Liver (tissue), 9 donors: Measurements from ENCODE around the gene NFKBIB. TPM values are rescaled to one million over a fixed set of nuclear protein-coding genes. Genes with fewer than 3 reads are reported as not detected.

ENCODE experiments used
- DNase-seq: peaks from one replicate; pipeline ENCODE4 v3.0.0-alpha.2; 2017; ENCODE audit warnings: low spot score
- H3K27ac ChIP-seq, 2 donors: one replicate each; pipeline ENCODE4 v1.7.0; 2013; ENCODE audit warnings: inconsistent platforms in 2 of 2, low read length in 2 of 2, control low read depth in 1 of 2, low read depth in 1 of 2, mild to moderate bottlenecking in 1 of 2
- H3K27me3 ChIP-seq, 4 donors: one replicate each; pipeline versions ENCODE4 v1.6.1 to v1.7.0; 2013; ENCODE audit warnings: low read length in 3 of 4, inconsistent platforms in 1 of 4, mild to moderate bottlenecking in 1 of 4, moderate library complexity in 1 of 4; ENCODE audit not compliant: control insufficient read depth in 4 of 4, insufficient read depth in 4 of 4
- H3K36me3 ChIP-seq, 4 donors: one replicate each; pipeline versions ENCODE4 v1.6.1 to v1.7.0; 2013; ENCODE audit warnings: low read length in 3 of 4, mild to moderate bottlenecking in 3 of 4, low read depth in 1 of 4, moderate library complexity in 1 of 4; ENCODE audit not compliant: control insufficient read depth in 4 of 4, insufficient read depth in 3 of 4
- H3K4me1 ChIP-seq, 4 donors: one replicate each; pipeline versions ENCODE4 v1.6.1 to v1.7.0; 2013; ENCODE audit warnings: low read length in 3 of 4, mild to moderate bottlenecking in 3 of 4, moderate library complexity in 1 of 4; ENCODE audit not compliant: control insufficient read depth in 4 of 4, insufficient read depth in 4 of 4
- H3K4me3 ChIP-seq, 3 donors: one replicate each; pipeline versions ENCODE4 v1.6.1 to v1.7.0; 2013; ENCODE audit warnings: low read length in 3 of 3, control low read depth in 1 of 3, low read depth in 1 of 3, mild to moderate bottlenecking in 1 of 3
- H3K9ac ChIP-seq, 2 donors: one replicate each; pipeline ENCODE4 v1.7.0; 2013; ENCODE audit warnings: low read length in 2 of 2, mild to moderate bottlenecking in 2 of 2, moderate library complexity in 2 of 2, control low read depth in 1 of 2, low read depth in 1 of 2
- H3K9me3 ChIP-seq, 4 donors: one replicate each; pipeline versions ENCODE4 v1.6.1 to v1.7.0; 2013; ENCODE audit warnings: low read length in 3 of 4; ENCODE audit not compliant: control insufficient read depth in 4 of 4
- ATF3 ChIP-seq: IDR thresholded peaks from 2 replicates; pipeline ENCODE4 v1.6.1; 2016; ENCODE audit warnings: antibody characterized with exemption
- CTCF ChIP-seq: fragments of 150-350 bp; IDR thresholded peaks from 2 replicates; pipeline ENCODE4 v1.5.1; 2017; ENCODE audit warnings: improper control_type of control experiment, low read depth, low read length; ENCODE audit not compliant: missing input control
- EGR1 ChIP-seq, 2 donors: IDR thresholded peaks; 2 replicates each; pipeline ENCODE4 v1.6.1; 2016 to 2018; ENCODE audit warnings: antibody characterized with exemption in 2 of 2, low read depth in 2 of 2
- FOXA1 ChIP-seq: IDR thresholded peaks from 2 replicates; pipeline ENCODE4 v1.6.1; 2016; ENCODE audit warnings: antibody characterized with exemption
- FOXA2 ChIP-seq: IDR thresholded peaks from 2 replicates; pipeline ENCODE4 v1.6.1; 2016; ENCODE audit warnings: antibody characterized with exemption
- GABPA ChIP-seq, 2 donors: IDR thresholded peaks in 1 of 2; conservative IDR thresholded peaks in 1 of 2; 2 replicates each; pipeline ENCODE4 v1.6.1; 2016; ENCODE audit warnings: antibody characterized with exemption in 2 of 2, mild to moderate bottlenecking in 1 of 2, moderate library complexity in 1 of 2
- HNF4A ChIP-seq, 2 donors: conservative IDR thresholded peaks; 2 replicates each; pipeline ENCODE4 v1.6.1; 2016; ENCODE audit warnings: antibody characterized with exemption in 2 of 2, mild to moderate bottlenecking in 2 of 2
- HNF4G ChIP-seq: IDR thresholded peaks from 2 replicates; pipeline ENCODE4 v1.6.1; 2016; ENCODE audit warnings: antibody characterized with exemption
- JUND ChIP-seq, 2 donors: IDR thresholded peaks; 2 replicates each; pipeline ENCODE4 v1.6.1; 2016; ENCODE audit warnings: antibody characterized with exemption in 2 of 2
- NR2F2 ChIP-seq: IDR thresholded peaks from 2 replicates; pipeline ENCODE4 v1.6.1; 2016; ENCODE audit warnings: antibody characterized with exemption
- RAD21 ChIP-seq, 2 donors: IDR thresholded peaks; 2 replicates each; pipeline ENCODE4 v1.6.1; 2016; ENCODE audit warnings: antibody characterized with exemption in 2 of 2, mild to moderate bottlenecking in 2 of 2
- RXRA ChIP-seq, 2 donors: IDR thresholded peaks; 2 replicates each; pipeline ENCODE4 v1.6.1; 2017 to 2018; ENCODE audit warnings: antibody characterized with exemption in 2 of 2, mild to moderate bottlenecking in 1 of 2
- SP1 ChIP-seq: IDR thresholded peaks from 2 replicates; pipeline ENCODE4 v1.6.1; 2018; ENCODE audit warnings: antibody characterized with exemption, mild to moderate bottlenecking
- TAF1 ChIP-seq: conservative IDR thresholded peaks from 2 replicates; pipeline ENCODE4 v1.6.1; 2016; ENCODE audit warnings: antibody characterized with exemption, mild to moderate bottlenecking
- YY1 ChIP-seq: IDR thresholded peaks from 2 replicates; pipeline ENCODE4 v1.6.1; 2016; ENCODE audit warnings: antibody characterized with exemption, mild to moderate bottlenecking
- WGBS: extraction: QIAGEN DNeasy Blood & Tissue Kit; methylation state at CpG from one replicate; pipeline ENCODE4 v1.1.7; 2013; 5-methylcytosine and 5-hydroxymethylcytosine counted together
- polyA plus RNA-seq, 2 donors: library from polyadenylated mRNA; stranded (reverse) in 1 of 2; unstranded in 1 of 2; fragments of 200-250 nt in 1 of 2; fragments of >200 nt in 1 of 2; fragmentation: Nextera tagmentation in 1 of 2; extraction: Ambion mirVana in 1 of 2; gene quantifications; one replicate each; pipeline versions ENCODE4 v1.2.1 to v1.2.3, GENCODE V29; 2013 to 2015
- total RNA-seq, 2 donors: library from RNA; depleted of rRNA; stranded (reverse); fragments of >200 nt; gene quantifications; one replicate each; pipeline ENCODE4 v1.2.3, GENCODE V29; 2014
- TF ChIP-seq, protein P1 (sequence below): IDR thresholded peaks from 2 replicates; pipeline ENCODE4 v1.6.1; 2016; ENCODE audit warnings: antibody characterized with exemption, mild to moderate bottlenecking
- TF ChIP-seq, protein P2 (sequence below): IDR thresholded peaks from 2 replicates; pipeline ENCODE4 v1.6.1; 2016; ENCODE audit warnings: antibody characterized with exemption
- TF ChIP-seq, protein P3 (sequence below): IDR thresholded peaks from 2 replicates; pipeline ENCODE4 v1.6.1; 2016; ENCODE audit warnings: antibody characterized with exemption
- donor health status: healthy.
- donor health status: healthy.
- donor health status: healthy.
- donor health status: healthy.
- donor health status: healthy.

Gene NFKBIB
- total and polyA plus RNA-seq, 4 donors = 8.0 to 25.4 (median 14.9) TPM

GRCh38 chr19:38933544-38933943, 33.8 kb downstream of the NFKBIB start:
- Histone ChIP-seq H3K27ac (no peak overlapping the region), H3K9me3 (no peaks in the 10 kb centered on the region), H3K27me3 (no peaks in the 10 kb centered on the region), H3K4me3 (no peak overlapping the region), H3K4me1 (peaks cover 7 to 38% (median 30%) of the 10 kb centered on the region in 4 donors), H3K36me3 (peaks cover 0 to 6% (median 2%) of the 10 kb centered on the region in 4 donors), H3K9ac (no peak overlapping the region)
- WGBS = 93% methylated on average over 4 of the region's 4 CpGs
- TF ChIP-seq NR2F2 (no peak), ATF3 (no peak), GABPA (IDR thresholded peaks at IDR 0.05 in 1 of 2, conservative IDR thresholded peaks at IDR 0.05 in 1 of 2) (no peak), YY1 (no peak), HNF4G (no peak), TAF1 (no peak), JUND (IDR thresholded peaks at IDR 0.05) (no peak), FOXA1 (no peak), SP1 (no peak), HNF4A (conservative IDR thresholded peaks at IDR 0.05) (no peak), RAD21 (IDR thresholded peaks at IDR 0.05) (no peak), CTCF (no peak), RXRA (IDR thresholded peaks at IDR 0.05) (no peak), EGR1 (IDR thresholded peaks at IDR 0.05; ENCODE audit: low read depth in 2 of 2) (no peak), FOXA2 (no peak)
- TF ChIP-seq, protein P1, sequence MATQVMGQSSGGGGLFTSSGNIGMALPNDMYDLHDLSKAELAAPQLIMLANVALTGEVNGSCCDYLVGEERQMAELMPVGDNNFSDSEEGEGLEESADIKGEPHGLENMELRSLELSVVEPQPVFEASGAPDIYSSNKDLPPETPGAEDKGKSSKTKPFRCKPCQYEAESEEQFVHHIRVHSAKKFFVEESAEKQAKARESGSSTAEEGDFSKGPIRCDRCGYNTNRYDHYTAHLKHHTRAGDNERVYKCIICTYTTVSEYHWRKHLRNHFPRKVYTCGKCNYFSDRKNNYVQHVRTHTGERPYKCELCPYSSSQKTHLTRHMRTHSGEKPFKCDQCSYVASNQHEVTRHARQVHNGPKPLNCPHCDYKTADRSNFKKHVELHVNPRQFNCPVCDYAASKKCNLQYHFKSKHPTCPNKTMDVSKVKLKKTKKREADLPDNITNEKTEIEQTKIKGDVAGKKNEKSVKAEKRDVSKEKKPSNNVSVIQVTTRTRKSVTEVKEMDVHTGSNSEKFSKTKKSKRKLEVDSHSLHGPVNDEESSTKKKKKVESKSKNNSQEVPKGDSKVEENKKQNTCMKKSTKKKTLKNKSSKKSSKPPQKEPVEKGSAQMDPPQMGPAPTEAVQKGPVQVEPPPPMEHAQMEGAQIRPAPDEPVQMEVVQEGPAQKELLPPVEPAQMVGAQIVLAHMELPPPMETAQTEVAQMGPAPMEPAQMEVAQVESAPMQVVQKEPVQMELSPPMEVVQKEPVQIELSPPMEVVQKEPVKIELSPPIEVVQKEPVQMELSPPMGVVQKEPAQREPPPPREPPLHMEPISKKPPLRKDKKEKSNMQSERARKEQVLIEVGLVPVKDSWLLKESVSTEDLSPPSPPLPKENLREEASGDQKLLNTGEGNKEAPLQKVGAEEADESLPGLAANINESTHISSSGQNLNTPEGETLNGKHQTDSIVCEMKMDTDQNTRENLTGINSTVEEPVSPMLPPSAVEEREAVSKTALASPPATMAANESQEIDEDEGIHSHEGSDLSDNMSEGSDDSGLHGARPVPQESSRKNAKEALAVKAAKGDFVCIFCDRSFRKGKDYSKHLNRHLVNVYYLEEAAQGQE = no peak
- TF ChIP-seq, protein P2, sequence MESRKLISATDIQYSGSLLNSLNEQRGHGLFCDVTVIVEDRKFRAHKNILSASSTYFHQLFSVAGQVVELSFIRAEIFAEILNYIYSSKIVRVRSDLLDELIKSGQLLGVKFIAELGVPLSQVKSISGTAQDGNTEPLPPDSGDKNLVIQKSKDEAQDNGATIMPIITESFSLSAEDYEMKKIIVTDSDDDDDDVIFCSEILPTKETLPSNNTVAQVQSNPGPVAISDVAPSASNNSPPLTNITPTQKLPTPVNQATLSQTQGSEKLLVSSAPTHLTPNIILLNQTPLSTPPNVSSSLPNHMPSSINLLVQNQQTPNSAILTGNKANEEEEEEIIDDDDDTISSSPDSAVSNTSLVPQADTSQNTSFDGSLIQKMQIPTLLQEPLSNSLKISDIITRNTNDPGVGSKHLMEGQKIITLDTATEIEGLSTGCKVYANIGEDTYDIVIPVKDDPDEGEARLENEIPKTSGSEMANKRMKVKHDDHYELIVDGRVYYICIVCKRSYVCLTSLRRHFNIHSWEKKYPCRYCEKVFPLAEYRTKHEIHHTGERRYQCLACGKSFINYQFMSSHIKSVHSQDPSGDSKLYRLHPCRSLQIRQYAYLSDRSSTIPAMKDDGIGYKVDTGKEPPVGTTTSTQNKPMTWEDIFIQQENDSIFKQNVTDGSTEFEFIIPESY = no peak
- TF ChIP-seq, protein P3, sequence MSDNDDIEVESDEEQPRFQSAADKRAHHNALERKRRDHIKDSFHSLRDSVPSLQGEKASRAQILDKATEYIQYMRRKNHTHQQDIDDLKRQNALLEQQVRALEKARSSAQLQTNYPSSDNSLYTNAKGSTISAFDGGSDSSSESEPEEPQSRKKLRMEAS = no peak
- no peak for DNase-seq
